GM23338 (cell line): Measurements from ENCODE around the gene TNPO3. TPM values are rescaled to one million over a fixed set of nuclear protein-coding genes. Genes with fewer than 3 reads are reported as not detected.

ENCODE experiments used
- ETS1 ChIP-seq: IDR thresholded peaks from 2 replicates; pipeline ENCODE4 v1.6.1; 2016; ENCODE audit warnings: antibody characterized with exemption
- JUNB ChIP-seq: IDR thresholded peaks from one replicate; pipeline ENCODE4 v1.6.1; 2016; ENCODE audit warnings: antibody characterized with exemption; ENCODE audit not compliant: unreplicated experiment
- NANOG ChIP-seq: IDR thresholded peaks from 2 replicates; pipeline ENCODE4 v1.6.1; 2016; ENCODE audit warnings: antibody characterized with exemption, borderline replicate concordance
- REST ChIP-seq: IDR thresholded peaks from one replicate; pipeline ENCODE4 v1.6.1; 2018; ENCODE audit warnings: antibody characterized with exemption; ENCODE audit not compliant: unreplicated experiment
- ZNF114 ChIP-seq: fragments of 250-450 bp; sonication (Bioruptor Pico); IDR thresholded peaks from 2 replicates; pipeline ENCODE4 v1.5.0; 2020; ENCODE audit warnings: mild to moderate bottlenecking, moderate library complexity
- ZNF462 ChIP-seq: fragments of 250-450 bp; sonication (Bioruptor Pico); IDR thresholded peaks from 2 replicates; pipeline ENCODE4 v1.5.0; 2020; ENCODE audit warnings: mild to moderate bottlenecking, moderate library complexity
- polyA plus RNA-seq: library from polyadenylated mRNA; unstranded; fragments of >200 nt; fragmentation: Nextera tagmentation; extraction: Ambion mirVana; gene quantifications from 2 replicates; pipeline ENCODE4 v1.2.1, GENCODE V29; 2016
- total RNA-seq: library from RNA; depleted of rRNA; stranded (reverse); fragments of >200 nt; shearing (Covaris generic); gene quantifications from 2 replicates; pipeline ENCODE4 v1.2.3, GENCODE V29; 2014

Gene TNPO3
- total and polyA plus RNA-seq, 2 experiments from 2014 or later: 38.2 to 127 TPM

DNA sequence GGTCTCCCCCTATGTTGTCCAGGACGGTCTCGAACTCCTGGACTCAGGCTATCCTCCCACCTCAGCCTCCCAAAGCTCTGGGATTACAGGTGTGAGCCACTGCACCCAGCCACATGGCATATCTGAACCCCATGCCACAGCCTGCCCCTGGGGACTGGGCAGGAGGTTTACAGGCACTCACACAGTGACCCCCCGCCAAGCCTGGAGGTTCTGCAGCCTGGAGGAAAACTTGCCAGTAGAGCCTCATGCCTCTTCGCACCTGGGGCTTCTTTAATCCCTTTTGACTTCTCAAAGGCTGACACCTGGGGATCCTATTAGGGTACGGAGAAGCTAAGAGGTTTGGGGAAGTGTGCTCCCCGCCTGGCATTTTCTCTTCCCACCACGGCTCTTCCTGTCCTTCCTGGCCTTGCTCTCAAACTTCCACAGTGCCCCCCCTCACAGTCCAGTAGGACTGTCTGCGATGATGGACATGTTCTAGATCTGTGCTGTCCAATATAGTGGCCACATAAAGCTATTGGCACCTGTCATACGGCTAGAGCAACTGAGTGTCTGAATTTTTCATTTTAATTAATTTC is 133.0 kb downstream of the TNPO3 start (continued):
- TF ChIP-seq ZNF462 (CRISPR knock-in tag) (no peak), ZNF114 (CRISPR knock-in tag) (no peak), NANOG (no peak), ETS1 (no peak), JUNB (no peak), REST (no peak)
